ENCODE data around the gene GALR2.
A peak's percentile ranks its signal among the peaks of the same experiment; 100 is the strongest.

Gene GALR2

DNA sequence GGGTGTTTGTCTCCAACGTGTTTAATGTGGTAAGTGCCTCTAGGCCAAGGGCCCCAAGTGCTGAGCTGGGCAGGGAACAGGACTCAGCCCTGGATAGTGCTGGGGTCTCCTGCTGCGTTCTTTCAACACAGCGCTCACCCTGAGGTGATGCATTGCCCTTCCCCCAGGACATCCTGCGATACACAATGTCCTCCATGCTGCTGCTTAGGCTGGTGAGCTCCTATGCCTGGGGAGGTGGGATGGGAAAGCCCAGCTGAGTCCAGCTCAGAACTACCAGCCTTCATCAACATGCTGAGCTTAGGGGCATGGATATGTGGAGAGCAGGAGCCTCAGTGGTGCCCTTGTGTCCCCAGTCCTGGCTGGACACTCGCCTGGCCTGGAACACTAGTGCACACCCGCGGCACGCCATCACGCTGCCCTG is 5.0 kb downstream of the GALR2 start (continued):
- TF ChIP-seq, protein P1, sequence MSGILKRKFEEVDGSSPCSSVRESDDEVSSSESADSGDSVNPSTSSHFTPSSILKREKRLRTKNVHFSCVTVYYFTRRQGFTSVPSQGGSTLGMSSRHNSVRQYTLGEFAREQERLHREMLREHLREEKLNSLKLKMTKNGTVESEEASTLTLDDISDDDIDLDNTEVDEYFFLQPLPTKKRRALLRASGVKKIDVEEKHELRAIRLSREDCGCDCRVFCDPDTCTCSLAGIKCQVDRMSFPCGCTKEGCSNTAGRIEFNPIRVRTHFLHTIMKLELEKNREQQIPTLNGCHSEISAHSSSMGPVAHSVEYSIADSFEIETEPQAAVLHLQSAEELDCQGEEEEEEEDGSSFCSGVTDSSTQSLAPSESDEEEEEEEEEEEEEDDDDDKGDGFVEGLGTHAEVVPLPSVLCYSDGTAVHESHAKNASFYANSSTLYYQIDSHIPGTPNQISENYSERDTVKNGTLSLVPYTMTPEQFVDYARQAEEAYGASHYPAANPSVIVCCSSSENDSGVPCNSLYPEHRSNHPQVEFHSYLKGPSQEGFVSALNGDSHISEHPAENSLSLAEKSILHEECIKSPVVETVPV (CRISPR knock-in tag; IDR thresholded peaks at IDR 0.05): no peak; the same call in 1 of the 2 replicates
- TF ChIP-seq ISL1 (CRISPR knock-in tag; IDR thresholded peaks at IDR 0.05) (no peak), TOX (CRISPR knock-in tag; IDR thresholded peaks at IDR 0.05; ENCODE audit: borderline replicate concordance) (no peak), BACH2 (CRISPR knock-in tag; IDR thresholded peaks at IDR 0.05; ENCODE audit: borderline replicate concordance) (no peak), ZNF565 (CRISPR knock-in tag; conservative IDR thresholded peaks at IDR 0.05; ENCODE audit: low read depth) (no peak), ZFP3 (CRISPR knock-in tag; IDR thresholded peaks at IDR 0.05) (no peak)

DNA sequence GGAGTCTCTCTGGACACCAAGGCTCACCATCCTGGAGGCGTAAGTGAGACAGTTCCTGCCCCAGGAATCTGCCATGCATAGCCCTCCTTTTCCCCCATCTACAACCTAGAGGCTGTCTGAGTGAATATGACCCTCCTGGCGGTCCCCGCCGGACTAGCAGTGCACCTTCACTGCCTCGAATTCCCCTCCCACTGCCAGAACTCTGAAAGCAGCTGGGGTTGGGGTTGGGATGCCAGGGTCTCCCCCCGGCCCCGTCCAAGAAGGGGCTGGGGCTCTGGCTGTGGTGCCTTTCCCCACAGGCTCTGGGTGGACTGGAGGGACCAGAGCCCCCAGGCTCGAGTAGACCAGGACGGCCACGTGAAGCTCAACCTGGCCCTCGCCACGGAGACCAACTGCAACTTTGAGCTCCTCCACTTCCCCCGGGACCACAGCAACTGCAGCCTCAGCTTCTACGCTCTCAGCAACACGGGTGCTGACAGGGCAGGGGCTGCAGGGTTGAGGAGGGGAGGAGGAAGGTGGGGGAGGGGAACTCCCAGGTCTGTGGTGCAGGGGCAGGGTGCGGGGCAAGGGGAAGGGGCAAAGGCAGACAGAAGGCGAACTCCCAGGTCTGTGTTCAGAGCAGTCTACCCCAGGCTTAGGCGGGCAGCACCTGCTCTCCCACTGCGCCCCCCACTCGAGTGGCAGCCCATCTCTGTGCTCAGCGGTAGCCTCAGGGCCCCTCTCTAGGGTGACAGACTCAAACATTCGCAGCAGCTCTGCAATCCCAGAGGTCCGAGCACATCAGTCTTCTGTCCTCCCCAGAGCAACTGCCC is 5.6 kb downstream of the GALR2 start:
- ATAC-seq: peak; percentile 55
- TF ChIP-seq ZFP3 (CRISPR knock-in tag; IDR thresholded peaks at IDR 0.05) (no peak), ZFP30 (CRISPR knock-in tag; IDR thresholded peaks at IDR 0.05) (no peak), ZNF8 (CRISPR knock-in tag; IDR thresholded peaks at IDR 0.05) (no peak; the same call in 1 of the 2 replicates), GLIS3 (CRISPR knock-in tag; IDR thresholded peaks at IDR 0.05) (no peak; the same call in 1 of the 2 replicates), ZC3H10 (CRISPR knock-in tag; IDR thresholded peaks at IDR 0.05) (no peak), TOX (CRISPR knock-in tag; IDR thresholded peaks at IDR 0.05; ENCODE audit: borderline replicate concordance) (no peak), ZNF70 (CRISPR knock-in tag; IDR thresholded peaks at IDR 0.05) (no peak)
- TF ChIP-seq, protein P2, sequence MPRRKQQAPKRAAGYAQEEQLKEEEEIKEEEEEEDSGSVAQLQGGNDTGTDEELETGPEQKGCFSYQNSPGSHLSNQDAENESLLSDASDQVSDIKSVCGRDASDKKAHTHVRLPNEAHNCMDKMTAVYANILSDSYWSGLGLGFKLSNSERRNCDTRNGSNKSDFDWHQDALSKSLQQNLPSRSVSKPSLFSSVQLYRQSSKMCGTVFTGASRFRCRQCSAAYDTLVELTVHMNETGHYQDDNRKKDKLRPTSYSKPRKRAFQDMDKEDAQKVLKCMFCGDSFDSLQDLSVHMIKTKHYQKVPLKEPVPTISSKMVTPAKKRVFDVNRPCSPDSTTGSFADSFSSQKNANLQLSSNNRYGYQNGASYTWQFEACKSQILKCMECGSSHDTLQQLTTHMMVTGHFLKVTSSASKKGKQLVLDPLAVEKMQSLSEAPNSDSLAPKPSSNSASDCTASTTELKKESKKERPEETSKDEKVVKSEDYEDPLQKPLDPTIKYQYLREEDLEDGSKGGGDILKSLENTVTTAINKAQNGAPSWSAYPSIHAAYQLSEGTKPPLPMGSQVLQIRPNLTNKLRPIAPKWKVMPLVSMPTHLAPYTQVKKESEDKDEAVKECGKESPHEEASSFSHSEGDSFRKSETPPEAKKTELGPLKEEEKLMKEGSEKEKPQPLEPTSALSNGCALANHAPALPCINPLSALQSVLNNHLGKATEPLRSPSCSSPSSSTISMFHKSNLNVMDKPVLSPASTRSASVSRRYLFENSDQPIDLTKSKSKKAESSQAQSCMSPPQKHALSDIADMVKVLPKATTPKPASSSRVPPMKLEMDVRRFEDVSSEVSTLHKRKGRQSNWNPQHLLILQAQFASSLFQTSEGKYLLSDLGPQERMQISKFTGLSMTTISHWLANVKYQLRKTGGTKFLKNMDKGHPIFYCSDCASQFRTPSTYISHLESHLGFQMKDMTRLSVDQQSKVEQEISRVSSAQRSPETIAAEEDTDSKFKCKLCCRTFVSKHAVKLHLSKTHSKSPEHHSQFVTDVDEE (CRISPR knock-in tag; IDR thresholded peaks at IDR 0.05): peak; percentile 27; the same call in 1 of the 2 replicates

DNA sequence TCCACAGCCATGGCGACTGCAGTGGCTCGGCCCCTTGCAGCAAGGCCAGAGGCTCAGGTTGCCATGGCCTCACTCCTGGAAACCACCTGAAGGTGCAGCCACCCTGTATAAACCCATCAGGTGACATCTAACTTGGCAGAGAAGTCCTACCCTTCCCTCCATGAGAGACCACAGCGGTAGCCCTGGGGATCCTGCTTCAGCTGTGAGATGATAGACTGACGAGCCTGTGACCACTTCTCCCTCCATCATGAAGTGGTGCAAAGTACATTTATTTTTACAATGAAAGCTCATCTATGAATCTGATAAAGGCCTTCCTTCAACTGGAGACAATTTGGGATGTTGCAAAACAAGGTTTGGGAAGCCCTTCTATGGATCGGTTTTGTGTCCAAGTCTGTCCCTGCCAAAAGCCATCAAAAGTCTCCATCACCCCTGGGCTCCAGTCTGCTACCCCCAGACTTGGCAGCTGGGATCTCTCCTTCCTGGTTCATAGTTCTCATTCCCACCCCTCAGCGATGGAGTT is 6.2 kb downstream of the GALR2 start:
- ATAC-seq: no peak; the same call in 2 of the 3 replicates

DNA sequence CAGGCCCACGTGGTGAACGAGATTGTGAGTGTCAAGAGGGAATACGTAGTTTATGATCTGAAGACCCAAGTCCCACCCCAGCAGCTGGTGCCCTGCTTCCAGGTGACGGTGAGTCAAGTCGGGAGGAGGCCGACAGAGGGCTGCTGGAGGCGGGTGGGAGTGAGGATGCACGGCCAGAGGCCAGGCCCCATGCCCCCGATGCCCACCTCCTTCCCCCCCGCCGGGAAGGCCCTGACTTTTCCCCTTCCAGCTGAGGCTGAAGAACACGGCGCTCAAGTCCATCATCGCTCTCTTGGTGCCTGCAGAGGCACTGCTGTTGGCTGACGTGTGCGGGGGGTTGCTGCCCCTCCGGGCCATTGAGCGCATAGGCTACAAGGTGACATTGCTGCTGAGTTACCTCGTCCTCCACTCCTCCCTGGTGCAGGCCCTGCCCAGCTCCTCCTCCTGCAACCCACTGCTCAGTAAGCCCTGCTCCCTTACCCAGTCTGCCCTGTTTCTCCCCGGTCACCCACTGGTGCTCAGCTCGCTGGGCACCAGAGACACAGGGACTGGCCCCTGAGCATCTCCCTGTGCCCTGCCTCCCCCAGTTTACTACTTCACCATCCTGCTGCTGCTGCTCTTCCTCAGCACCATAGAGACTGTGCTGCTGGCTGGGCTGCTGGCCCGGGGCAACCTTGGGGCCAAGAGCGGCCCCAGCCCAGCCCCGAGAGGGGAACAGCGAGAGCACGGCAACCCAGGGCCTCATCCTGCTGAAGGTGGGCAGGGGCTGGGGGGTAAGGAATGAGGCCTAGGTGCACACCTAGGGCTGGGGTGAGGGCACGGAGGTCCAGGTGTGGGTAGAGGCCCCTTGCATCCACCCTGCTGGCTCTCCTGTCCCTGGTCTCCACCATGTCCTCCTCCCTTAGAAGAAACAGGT is 7.0 kb downstream of the GALR2 start:
- TF ChIP-seq ZFP30 (CRISPR knock-in tag; IDR thresholded peaks at IDR 0.05): no peak
- TF ChIP-seq ZC3H10 (CRISPR knock-in tag; IDR thresholded peaks at IDR 0.05): no peak
- TF ChIP-seq ARNTL (CRISPR knock-in tag; IDR thresholded peaks at IDR 0.05; ENCODE audit: borderline replicate concordance, low read depth): no peak
- no peak for TF ChIP-seq ISL1 (CRISPR knock-in tag; IDR thresholded peaks at IDR 0.05)
- no peak for ATAC-seq

More for the DNA sequence above, 6.2 kb downstream of the GALR2 start:
- TF ChIP-seq GLIS3 (CRISPR knock-in tag; IDR thresholded peaks at IDR 0.05) (0 out of 2 replicates have a peak, but pooled peaks have one; percentile 15), SNAI2 (CRISPR knock-in tag; IDR thresholded peaks at IDR 0.05) (no peak)

DNA sequence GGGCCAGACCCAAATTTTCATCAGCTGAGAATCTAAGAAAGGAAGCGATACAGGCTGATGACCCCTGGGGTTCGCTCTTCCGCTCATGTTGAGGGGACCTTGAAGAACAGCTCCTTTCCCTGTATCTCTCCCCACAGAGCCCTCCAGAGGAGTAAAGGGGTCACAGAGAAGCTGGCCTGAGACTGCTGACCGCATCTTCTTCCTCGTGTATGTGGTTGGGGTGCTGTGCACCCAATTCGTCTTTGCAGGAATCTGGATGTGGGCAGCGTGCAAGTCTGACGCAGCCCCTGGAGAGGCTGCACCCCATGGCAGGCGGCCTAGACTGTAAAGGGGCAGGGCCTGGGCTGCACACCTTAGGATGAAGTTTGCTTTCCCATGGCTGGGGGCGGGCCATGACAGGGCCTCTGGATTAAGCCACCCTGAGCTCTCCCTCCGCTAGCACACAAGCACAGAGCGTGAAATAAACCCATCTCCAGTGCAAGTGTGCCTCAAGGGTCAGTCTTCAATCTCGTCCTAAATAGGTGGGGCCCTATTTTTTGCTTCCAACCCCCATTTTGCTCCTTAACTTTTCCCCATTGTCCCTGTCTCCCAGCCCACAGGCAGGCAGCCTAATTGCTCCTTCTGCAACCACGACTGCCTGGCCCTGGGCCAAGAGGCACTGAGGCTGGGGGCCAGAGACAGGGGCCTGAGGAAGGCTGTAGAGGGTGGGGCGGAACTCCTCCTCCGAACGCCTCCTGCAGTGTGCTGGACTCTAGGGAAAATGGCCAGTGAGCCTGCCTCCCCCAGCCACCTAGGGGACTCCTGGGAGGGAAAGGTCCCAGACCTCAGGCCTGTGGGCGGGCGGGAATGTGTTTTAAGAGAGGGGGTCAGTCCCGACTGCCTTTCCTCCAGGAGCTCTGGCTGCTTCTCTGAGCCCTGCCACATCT is 8.0 kb downstream of the GALR2 start:
- no peak for ATAC-seq
- TF ChIP-seq PPARA (CRISPR knock-in tag; IDR thresholded peaks at IDR 0.05; ENCODE audit: borderline replicate concordance) (no peak), GLIS3 (CRISPR knock-in tag; IDR thresholded peaks at IDR 0.05) (no peak), ARNTL (CRISPR knock-in tag; IDR thresholded peaks at IDR 0.05; ENCODE audit: borderline replicate concordance, low read depth) (no peak), ESRRG (CRISPR knock-in tag; IDR thresholded peaks at IDR 0.05) (no peak), TCF4 (CRISPR knock-in tag; IDR thresholded peaks at IDR 0.05; ENCODE audit: borderline replicate concordance) (no peak), SNAI2 (CRISPR knock-in tag; IDR thresholded peaks at IDR 0.05) (no peak), ZNF565 (CRISPR knock-in tag; conservative IDR thresholded peaks at IDR 0.05; ENCODE audit: low read depth) (no peak)
- TF ChIP-seq, protein P2 (CRISPR knock-in tag; IDR thresholded peaks at IDR 0.05): no peak
- TF ChIP-seq, protein P3, sequence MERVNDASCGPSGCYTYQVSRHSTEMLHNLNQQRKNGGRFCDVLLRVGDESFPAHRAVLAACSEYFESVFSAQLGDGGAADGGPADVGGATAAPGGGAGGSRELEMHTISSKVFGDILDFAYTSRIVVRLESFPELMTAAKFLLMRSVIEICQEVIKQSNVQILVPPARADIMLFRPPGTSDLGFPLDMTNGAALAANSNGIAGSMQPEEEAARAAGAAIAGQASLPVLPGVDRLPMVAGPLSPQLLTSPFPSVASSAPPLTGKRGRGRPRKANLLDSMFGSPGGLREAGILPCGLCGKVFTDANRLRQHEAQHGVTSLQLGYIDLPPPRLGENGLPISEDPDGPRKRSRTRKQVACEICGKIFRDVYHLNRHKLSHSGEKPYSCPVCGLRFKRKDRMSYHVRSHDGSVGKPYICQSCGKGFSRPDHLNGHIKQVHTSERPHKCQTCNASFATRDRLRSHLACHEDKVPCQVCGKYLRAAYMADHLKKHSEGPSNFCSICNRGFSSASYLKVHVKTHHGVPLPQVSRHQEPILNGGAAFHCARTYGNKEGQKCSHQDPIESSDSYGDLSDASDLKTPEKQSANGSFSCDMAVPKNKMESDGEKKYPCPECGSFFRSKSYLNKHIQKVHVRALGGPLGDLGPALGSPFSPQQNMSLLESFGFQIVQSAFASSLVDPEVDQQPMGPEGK (CRISPR knock-in tag; IDR thresholded peaks at IDR 0.05; ENCODE audit: borderline replicate concordance): no peak
